Astrocyte (in vitro differentiated cells and primary cell): Measurements from ENCODE around the gene ANKRD66. TPM values are rescaled to one million over a fixed set of nuclear protein-coding genes. Genes with fewer than 3 reads are reported as not detected.
A peak's percentile ranks its signal among the peaks of the same experiment; 100 is the strongest.

Experiments used
- DNase-seq: peaks from one replicate; pipeline ENCODE4 v3.0.0-alpha.2; 2010; ENCODE audit warnings: low read depth
- FAIRE-seq: peaks from 2 replicates; lab custom pipeline; 2011; peaks lifted over from hg19 to GRCh38; lab: Jason Lieb, UNC
- H2AFZ ChIP-seq: 2 replicates; pipeline ENCODE4 v1.6.0; 2012; ENCODE audit warnings: low read depth, low read length, inconsistent platforms
- H3K27ac ChIP-seq: 2 replicates; pipeline ENCODE4 v1.5.1; 2011; ENCODE audit warnings: low read depth, low read length, inconsistent platforms
- H3K27me3 ChIP-seq: 2 replicates; pipeline ENCODE4 v1.6.0; 2011; ENCODE audit warnings: low read length, inconsistent platforms; ENCODE audit not compliant: insufficient read depth
- H3K36me3 ChIP-seq: 2 replicates; pipeline ENCODE4 v1.5.1; 2011; ENCODE audit warnings: low read length, inconsistent platforms; ENCODE audit not compliant: insufficient read depth
- H3K4me1 ChIP-seq: 2 replicates; pipeline ENCODE4 v1.5.1; 2011; ENCODE audit warnings: low read length, inconsistent platforms; ENCODE audit not compliant: insufficient read depth
- H3K4me2 ChIP-seq: 2 replicates; pipeline ENCODE4 v1.6.0; 2012; ENCODE audit warnings: low read length, inconsistent platforms
- H3K4me3 ChIP-seq: 2 replicates; pipeline ENCODE4 v1.5.1; 2011; ENCODE audit warnings: low read depth, mild to moderate bottlenecking, low read length, inconsistent platforms; ENCODE audit not compliant: insufficient read depth
- H3K79me2 ChIP-seq: 2 replicates; pipeline ENCODE4 v1.6.0; 2012; ENCODE audit warnings: mild to moderate bottlenecking, low read length, inconsistent platforms; ENCODE audit not compliant: insufficient read depth
- H3K9ac ChIP-seq: 2 replicates; pipeline ENCODE4 v1.6.0; 2012; ENCODE audit warnings: mild to moderate bottlenecking, low read length, inconsistent platforms
- H3K9me3 ChIP-seq: 2 replicates; pipeline ENCODE4 v1.5.1; 2012; ENCODE audit warnings: low read depth, mild to moderate bottlenecking, low read length, inconsistent platforms; ENCODE audit not compliant: insufficient read depth
- H4K20me1 ChIP-seq: 2 replicates; pipeline ENCODE4 v1.6.0; 2012; ENCODE audit warnings: low read length, inconsistent platforms; ENCODE audit not compliant: insufficient read depth
- H3K27ac Mint-ChIP-seq: one replicate; pipeline ENCODE4 v1.8.0; 2021; ENCODE audit warnings: mild to moderate bottlenecking, mixed read lengths; ENCODE audit not compliant: unreplicated experiment
- H3K27me3 Mint-ChIP-seq: one replicate; pipeline ENCODE4 v1.8.0; 2021; ENCODE audit warnings: low read depth, mixed read lengths; ENCODE audit not compliant: unreplicated experiment
- H3K36me3 Mint-ChIP-seq: one replicate; pipeline ENCODE4 v1.8.0; 2021; ENCODE audit warnings: low read depth, mixed read lengths; ENCODE audit not compliant: unreplicated experiment
- H3K4me1 Mint-ChIP-seq: one replicate; pipeline ENCODE4 v1.8.0; 2021; ENCODE audit warnings: low read depth, mixed read lengths; ENCODE audit not compliant: unreplicated experiment
- H3K4me3 Mint-ChIP-seq: one replicate; pipeline ENCODE4 v1.8.0; 2021; ENCODE audit warnings: mild to moderate bottlenecking, moderate library complexity, mixed read lengths; ENCODE audit not compliant: unreplicated experiment
- H3K9me3 Mint-ChIP-seq: one replicate; pipeline ENCODE4 v1.8.0; 2021; ENCODE audit warnings: mild to moderate bottlenecking, mixed read lengths; ENCODE audit not compliant: unreplicated experiment
- CTCF ChIP-seq: IDR thresholded peaks from 2 replicates; pipeline ENCODE4 v1.5.1; 2011; ENCODE audit warnings: low read depth, mild to moderate bottlenecking, inconsistent platforms, low read length, moderate library complexity; ENCODE audit not compliant: insufficient read depth
- EZH2 ChIP-seq: IDR thresholded peaks from 2 replicates; pipeline ENCODE4 v1.6.1; 2012; ENCODE audit warnings: mild to moderate bottlenecking, low read length, inconsistent platforms; ENCODE audit not compliant: insufficient read depth
- total RNA-seq: library from RNA; stranded (reverse); gene quantifications from 2 replicates; pipeline ENCODE4 v1.2.1, GENCODE V29; 2021

Gene ANKRD66
- total RNA-seq, 1 donor from 2014 or later = not detected

GRCh38 chr6:46757214-46757596 lies 10.5 kb downstream of the ANKRD66 start:
- H3K36me3 Mint-ChIP-seq = no peaks in the 10 kb centered on the region
- Histone ChIP-seq H3K36me3 (no peaks in the 10 kb centered on the region), H4K20me1 (no peaks in the 10 kb centered on the region), H2AFZ (no peak overlapping the region), H3K79me2 (no peaks in the 10 kb centered on the region), H3K9me3 (no peaks in the 10 kb centered on the region), H3K27ac (no peak overlapping the region), H3K4me2 (peak overlapping the region; percentile 7), H3K4me1 (peaks cover 5% of the 10 kb centered on the region), H3K27me3 (no peaks in the 10 kb centered on the region), H3K4me3 (no peak overlapping the region), H3K9ac (no peak overlapping the region)
- DNase-seq = no peak
- H3K9me3 Mint-ChIP-seq = no peaks in the 10 kb centered on the region
- no peaks in the 10 kb centered on the region for H3K27me3 Mint-ChIP-seq
- no peak for FAIRE-seq
- H3K4me3 Mint-ChIP-seq = no peak overlapping the region
- TF ChIP-seq EZH2 (no peak), CTCF (no peak)
- no peak overlapping the region for H3K27ac Mint-ChIP-seq
- no peaks in the 10 kb centered on the region for H3K4me1 Mint-ChIP-seq

GRCh38 chr6:46758960-46759753 lies 12.4 kb downstream of the ANKRD66 start:
- H2AFZ ChIP-seq = no peak overlapping the region
- Mint-ChIP-seq H3K4me1 (no peaks in the 10 kb centered on the region), H3K27ac (no peak overlapping the region), H3K36me3 (no peaks in the 10 kb centered on the region), H3K9me3 (no peaks in the 10 kb centered on the region), H3K27me3 (no peaks in the 10 kb centered on the region), H3K4me3 (no peak overlapping the region)
- DNase-seq (no peak), FAIRE-seq (no peak)
- no peak overlapping the region for H3K27ac ChIP-seq
- H3K9ac ChIP-seq = no peak overlapping the region
- H4K20me1 ChIP-seq = no peaks in the 10 kb centered on the region
- no peaks in the 10 kb centered on the region for H3K36me3 ChIP-seq
- no peak overlapping the region for H3K4me2 ChIP-seq
- H3K4me1 ChIP-seq = peaks cover 5% of the 10 kb centered on the region
- H3K79me2 ChIP-seq = no peaks in the 10 kb centered on the region
- no peak for TF ChIP-seq CTCF
- TF ChIP-seq EZH2 = no peak
- H3K4me3 ChIP-seq = no peak overlapping the region
- H3K27me3 ChIP-seq = no peaks in the 10 kb centered on the region
- no peaks in the 10 kb centered on the region for H3K9me3 ChIP-seq

GRCh38 chr6:46760925-46761324 lies 14.2 kb downstream of the ANKRD66 start:
- FAIRE-seq = no peak
- no peak for TF ChIP-seq EZH2
- no peak for TF ChIP-seq CTCF
- Mint-ChIP-seq H3K36me3 (no peaks in the 10 kb centered on the region), H3K9me3 (no peaks in the 10 kb centered on the region), H3K27me3 (no peaks in the 10 kb centered on the region), H3K4me3 (no peak overlapping the region), H3K4me1 (no peaks in the 10 kb centered on the region), H3K27ac (no peak overlapping the region)
- Histone ChIP-seq H3K79me2 (no peaks in the 10 kb centered on the region), H2AFZ (no peak overlapping the region), H3K4me3 (no peak overlapping the region), H3K27ac (no peak overlapping the region), H3K9me3 (no peaks in the 10 kb centered on the region), H3K4me1 (peaks cover 5% of the 10 kb centered on the region), H3K9ac (no peak overlapping the region), H3K4me2 (no peak overlapping the region), H3K27me3 (no peaks in the 10 kb centered on the region), H4K20me1 (no peaks in the 10 kb centered on the region), H3K36me3 (no peaks in the 10 kb centered on the region)
- DNase-seq = no peak
